Gastroesophageal sphincter (tissue), 4 donors: ENCODE data around the gene INSYN2A. TPM values are rescaled to one million over a fixed set of nuclear protein-coding genes. Genes with fewer than 3 reads are reported as not detected.

Experiments used
- ATAC-seq: fragments of 150-250 bp; one replicate; pipeline ENCODE4 v1.9.1; 2016; ENCODE audit warnings: mild to moderate bottlenecking, moderate library complexity
- H3K27ac ChIP-seq, 4 donors: fragments of 200-600 bp; sonication (generic) in 3 of 4; 1 replicate in 3 of 4; 2 replicates in 1 of 4; pipeline ENCODE4 v1.5.1; 2016 to 2019
- H3K27me3 ChIP-seq: fragments of 200-600 bp; sonication (generic); one replicate; pipeline ENCODE4 v1.5.1; 2019
- H3K36me3 ChIP-seq, 2 donors: fragments of 200-600 bp; sonication (generic); one replicate each; pipeline ENCODE4 v1.5.1; 2019; ENCODE audit warnings: control low read depth in 1 of 2
- H3K4me1 ChIP-seq, 3 donors: fragments of 200-600 bp; sonication (generic); 1 replicate in 2 of 3; 2 replicates in 1 of 3; pipeline ENCODE4 v1.5.1; 2016 to 2019; ENCODE audit warnings: control low read depth in 2 of 3
- H3K4me3 ChIP-seq, 2 donors: fragments of 200-600 bp; sonication (generic); one replicate each; pipeline ENCODE4 v1.5.1; 2019; ENCODE audit warnings: mild to moderate bottlenecking in 1 of 2, moderate library complexity in 1 of 2
- H3K9me3 ChIP-seq, 3 donors: fragments of 200-600 bp; sonication (generic); one replicate each; pipeline ENCODE4 v1.5.1; 2017 to 2019; ENCODE audit warnings: control low read depth in 2 of 3
- CTCF ChIP-seq, 4 experiments: fragments of 200-600 bp in 2 of 4; fragments of 450-650 bp in 2 of 4; sonication (generic) in 1 of 4; IDR thresholded peaks; one replicate each; pipeline ENCODE4 v1.5.1; 2017 to 2019; ENCODE audit warnings: antibody characterized with exemption in 4 of 4, mild to moderate bottlenecking in 2 of 4, moderate library complexity in 2 of 4
- EP300 ChIP-seq: sonication (generic); formaldehyde crosslinking; IDR thresholded peaks from one replicate; pipeline ENCODE4 v1.6.1; 2017; ENCODE audit warnings: antibody characterized with exemption, mild to moderate bottlenecking
- POLR2A ChIP-seq, 2 donors: fragments of 450-650 bp; IDR thresholded peaks; one replicate each; pipeline ENCODE4 v1.6.1; 2017; ENCODE audit warnings: antibody characterized with exemption in 2 of 2, mild to moderate bottlenecking in 2 of 2, moderate library complexity in 1 of 2
- POLR2AphosphoS5 ChIP-seq: sonication (generic); formaldehyde crosslinking; IDR thresholded peaks from one replicate; pipeline ENCODE4 v1.6.1; 2017; ENCODE audit warnings: antibody characterized with exemption
- WGBS, 2 donors: methylation state at CpG; one replicate each; pipeline ENCODE4 v1.1.5; 2018; ENCODE audit warnings: low coverage in 1 of 2; 5-methylcytosine and 5-hydroxymethylcytosine counted together
- total RNA-seq, 4 donors: library from RNA; depleted of rRNA; stranded (reverse); fragments of >200 nt; gene quantifications; one replicate each; pipeline ENCODE4 v1.1.0, GENCODE V29; 2016

The INSYN2A gene
- total RNA-seq, 4 donors from 2014 or later, result 0.22 to 0.85 (median 0.40) TPM; not detected in 1

- H3K9me3 ChIP-seq, result no peaks in the 10 kb centered on the region
- peaks cover 0 to 28% (median 15%) of the 10 kb centered on the region in 3 donors for H3K4me1 ChIP-seq
- ATAC-seq, result no peak
- WGBS, 2 donors, result 100% methylated on average over 2 of the region's 2 CpGs
- H3K4me3 ChIP-seq, result no peak overlapping the region
- H3K36me3 ChIP-seq, result peaks cover 0 to 9% of the 10 kb centered on the region in 2 donors
- no peak overlapping the region for H3K27ac ChIP-seq
- H3K27me3 ChIP-seq, result peaks cover 20% of the 10 kb centered on the region
- TF ChIP-seq EP300 (no peak), POLR2A (IDR thresholded peaks at IDR 0.05) (no peak), POLR2AphosphoS5 (no peak), CTCF (IDR thresholded peaks at IDR 0.05) (no peak)
Observed at GRCh38 chr10:127198721-127199120, 2.3 kb upstream of the INSYN2A start.

GRCh38 chr10:127198307-127198706 lies 1.9 kb upstream of the INSYN2A start:
- H3K27me3 ChIP-seq, result peaks cover 22% of the 10 kb centered on the region
- no peak overlapping the region for H3K4me3 ChIP-seq
- 97 to 100% methylated on average over 4 to 5 of the region's 5 CpGs for WGBS, 2 donors
- H3K27ac ChIP-seq, result no peak overlapping the region
- no peaks in the 10 kb centered on the region for H3K9me3 ChIP-seq
- peaks cover 0 to 28% (median 15%) of the 10 kb centered on the region in 3 donors for H3K4me1 ChIP-seq
- TF ChIP-seq POLR2A (IDR thresholded peaks at IDR 0.05) (no peak), CTCF (IDR thresholded peaks at IDR 0.05) (no peak), EP300 (no peak), POLR2AphosphoS5 (no peak)
- H3K36me3 ChIP-seq, result peaks cover 0 to 9% of the 10 kb centered on the region in 2 donors
- ATAC-seq, result no peak

GRCh38 chr10:127197154-127197432 lies 702 bp upstream of the INSYN2A start:
- Histone ChIP-seq H3K4me1 (peaks cover 0 to 28% (median 15%) of the 10 kb centered on the region in 3 donors), H3K27me3 (peaks cover 25% of the 10 kb centered on the region), H3K9me3 (no peaks in the 10 kb centered on the region), H3K27ac (no peak overlapping the region), H3K36me3 (peaks cover 0 to 2% of the 10 kb centered on the region in 2 donors), H3K4me3 (no peak overlapping the region)
- no peak for TF ChIP-seq POLR2A (IDR thresholded peaks at IDR 0.05)
- no peak for TF ChIP-seq EP300
- no peak for TF ChIP-seq POLR2AphosphoS5
- no peak for TF ChIP-seq CTCF (IDR thresholded peaks at IDR 0.05)
- ATAC-seq, result no peak
- 69% methylated on average over 2 of the region's 5 CpGs; no CpG with 5 or more reads in 1 of the 2 donors for WGBS, 2 donors

- H3K4me3 ChIP-seq, result peak overlapping the region; percentile 25 to 50
- H3K9me3 ChIP-seq, result no peaks in the 10 kb centered on the region
- peaks cover 30% of the 10 kb centered on the region for H3K27me3 ChIP-seq
- peaks cover 0 to 28% (median 15%) of the 10 kb centered on the region in 3 donors for H3K4me1 ChIP-seq
- WGBS, 2 donors, result no CpG with 5 or more reads among the region's 91 CpGs
- H3K36me3 ChIP-seq, result no peaks in the 10 kb centered on the region
- peak; percentile 16 for ATAC-seq
- no peak overlapping the region for H3K27ac ChIP-seq
- TF ChIP-seq POLR2A (IDR thresholded peaks at IDR 0.05) (no peak), POLR2AphosphoS5 (no peak), EP300 (no peak), CTCF (IDR thresholded peaks at IDR 0.05) (no peak)
Observed at GRCh38 chr10:127195571-127196281, 665 bp downstream of the INSYN2A start.

GRCh38 chr10:127195041-127195506 lies 1.3 kb downstream of the INSYN2A start:
- Histone ChIP-seq H3K27me3 (peaks cover 34% of the 10 kb centered on the region), H3K4me1 (peaks cover 0 to 28% (median 15%) of the 10 kb centered on the region in 3 donors), H3K4me3 (peak overlapping the region in 1 of 2 donors; percentile 50), H3K36me3 (no peaks in the 10 kb centered on the region), H3K9me3 (no peaks in the 10 kb centered on the region), H3K27ac (no peak overlapping the region)
- ATAC-seq, result no peak
- TF ChIP-seq CTCF (IDR thresholded peaks at IDR 0.05), result no peak
- TF ChIP-seq POLR2A (IDR thresholded peaks at IDR 0.05), result no peak
- TF ChIP-seq EP300, result no peak
- no peak for TF ChIP-seq POLR2AphosphoS5
- WGBS, 2 donors, result no CpG with 5 or more reads among the region's 28 CpGs
